Measurements from ENCODE around the gene EIPR1.

The EIPR1 gene

DNA sequence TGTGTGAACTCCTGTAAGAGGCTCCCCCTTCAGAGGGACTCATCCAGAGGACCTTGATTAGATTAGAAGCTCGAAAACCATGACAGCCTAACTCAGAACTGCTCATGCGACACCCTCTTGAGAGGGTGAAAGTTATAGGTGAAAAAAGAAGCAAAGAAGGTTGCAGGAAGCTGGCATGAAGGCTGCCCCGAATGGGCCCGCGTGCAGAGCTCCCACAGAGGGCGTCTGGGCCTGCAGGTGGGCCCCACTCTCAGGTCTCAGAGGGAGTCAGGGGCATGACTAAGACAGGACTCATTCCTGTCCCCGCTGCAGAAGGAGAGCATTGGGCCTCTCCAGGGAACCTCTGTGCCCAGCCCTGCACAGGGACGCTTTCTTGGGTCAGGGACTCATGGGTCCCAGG is 235.4 kb downstream of the EIPR1 start:
- no peak for DNase-seq

DNA sequence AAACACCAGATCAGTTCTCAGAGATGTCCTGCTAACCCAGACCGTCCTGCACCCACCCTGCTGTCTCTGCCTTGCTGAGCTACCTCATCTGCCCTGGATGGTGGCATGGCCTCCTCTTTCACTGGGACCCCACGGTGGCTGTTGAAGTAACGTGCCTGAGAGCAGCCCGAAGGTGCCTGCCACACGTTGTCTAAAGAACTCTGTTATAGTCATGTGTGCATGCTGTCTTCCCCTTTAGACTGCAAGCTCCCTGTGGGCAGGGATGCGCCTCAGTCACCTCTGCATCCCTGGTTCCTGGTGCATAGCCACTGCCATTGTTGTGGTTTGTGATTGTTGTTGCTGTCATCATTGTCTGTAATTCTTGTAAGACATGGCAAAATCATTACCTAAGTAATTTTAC is 235.9 kb downstream of the EIPR1 start:
- no peak for DNase-seq

DNA sequence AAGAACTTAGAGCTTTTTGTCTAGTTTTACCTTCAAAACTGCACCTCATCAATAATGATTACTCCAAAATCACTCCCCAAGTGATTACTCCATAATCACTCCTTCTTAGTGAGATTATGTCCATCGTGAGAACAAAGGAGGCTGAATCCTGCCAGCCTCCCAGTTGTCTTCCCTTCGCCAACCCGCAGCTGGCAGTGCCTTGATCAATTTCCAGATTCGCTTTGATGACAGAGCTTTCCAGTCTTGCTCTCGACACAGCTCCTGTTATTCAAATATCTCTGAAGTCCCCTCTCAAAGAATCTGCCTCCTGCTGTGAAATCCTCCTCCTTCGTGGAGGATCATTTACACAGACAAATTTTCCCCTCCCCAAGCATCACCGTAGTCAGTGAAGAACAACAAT is 237.7 kb downstream of the EIPR1 start:
- DNase-seq = no peak
